ENCODE data around the gene ACCSL. TPM values are rescaled to one million over a fixed set of nuclear protein-coding genes. Genes with fewer than 3 reads are reported as not detected.
A peak's percentile ranks its signal among the peaks of the same experiment; 100 is the strongest.

ACCSL gene
- total RNA-seq, 2 experiments from 2014 or later = not detected

DNA sequence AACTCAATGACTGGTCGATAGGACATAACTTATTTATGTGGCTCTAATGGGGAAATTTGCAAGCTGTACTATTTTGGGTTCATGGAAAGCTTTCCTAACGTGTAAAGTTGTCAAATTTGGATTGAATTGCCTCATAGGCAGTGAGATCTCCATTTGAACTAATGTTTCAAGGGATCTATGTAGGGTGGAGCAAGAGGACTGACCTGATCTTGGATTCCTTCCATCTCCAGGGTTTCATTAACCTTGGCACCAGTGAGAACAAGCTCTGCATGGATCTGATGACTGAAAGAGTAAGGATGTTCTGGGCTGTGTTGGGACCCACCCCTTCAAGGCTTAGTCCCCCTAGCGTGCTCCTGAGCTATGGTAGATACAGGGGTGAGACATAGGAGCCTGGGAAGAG, 2.1 kb downstream of the ACCSL start:
- Mint-ChIP-seq H3K27me3 (peaks cover 6% of the 10 kb centered on the region), H3K27ac (no peak overlapping the region), H3K9me3 (ENCODE audit: low read depth) (no peaks in the 10 kb centered on the region), H3K4me1 (no peaks in the 10 kb centered on the region), H3K4me3 (no peak overlapping the region), H3K36me3 (no peaks in the 10 kb centered on the region)
- CTCF ChIA-PET = interaction anchor here (1.1 kb wide), 1 partner anchor 27 kb away, joined by 3 read pairs; no protein-coding TSS in a partner anchor
- ATAC-seq (no peak), DNase-seq (no peak)

DNA sequence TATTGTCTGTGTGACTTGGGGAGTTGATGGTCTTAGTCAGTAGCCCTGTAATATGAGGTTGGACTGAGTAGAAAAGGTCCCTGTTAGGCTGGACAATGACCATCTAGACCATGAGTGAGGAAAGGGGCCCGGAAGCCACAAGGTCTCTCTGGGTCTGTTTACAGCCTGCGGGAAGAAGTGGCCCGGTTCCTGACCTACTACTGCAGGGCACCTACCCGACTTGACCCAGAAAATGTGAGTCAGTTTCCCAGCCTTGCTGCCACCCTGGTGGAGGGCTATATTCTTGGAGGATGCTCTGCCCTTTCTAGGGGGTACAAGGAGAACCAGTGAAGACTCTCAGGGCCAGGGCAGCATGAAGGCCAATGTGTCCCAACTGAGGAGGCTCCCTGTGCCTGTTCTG, 3.4 kb downstream of the ACCSL start:
- Mint-ChIP-seq H3K27me3 (peaks cover 6% of the 10 kb centered on the region), H3K4me1 (no peaks in the 10 kb centered on the region), H3K9me3 (ENCODE audit: low read depth) (no peaks in the 10 kb centered on the region), H3K27ac (no peak overlapping the region), H3K4me3 (no peak overlapping the region), H3K36me3 (no peaks in the 10 kb centered on the region)
- DNase-seq = no peak
- CTCF ChIA-PET = no interaction called here
- no peak for ATAC-seq

DNA sequence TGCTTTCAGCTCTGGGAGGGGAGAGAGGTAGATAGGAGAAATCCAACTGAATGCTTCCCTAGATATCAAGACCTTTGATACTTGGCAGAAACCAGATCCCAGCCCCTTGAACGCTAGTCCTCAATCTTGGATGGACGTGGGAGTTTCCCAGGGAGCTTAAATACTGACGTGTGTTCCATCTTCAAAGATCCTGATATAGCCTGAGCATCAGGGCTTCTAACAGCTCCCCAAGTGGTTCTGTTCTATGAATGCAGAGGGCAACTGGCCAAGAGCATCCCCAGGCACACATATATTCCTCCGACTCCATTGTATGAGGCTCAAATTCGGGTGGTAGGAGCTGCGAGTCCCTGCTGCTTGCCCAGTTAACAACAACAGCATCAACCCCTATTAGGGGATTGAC, 9.6 kb downstream of the ACCSL start:
- Mint-ChIP-seq H3K4me3 (no peak overlapping the region), H3K27me3 (peaks cover 2% of the 10 kb centered on the region), H3K36me3 (no peaks in the 10 kb centered on the region), H3K27ac (no peak overlapping the region), H3K9me3 (ENCODE audit: low read depth) (no peaks in the 10 kb centered on the region), H3K4me1 (no peaks in the 10 kb centered on the region)
- no peak for DNase-seq
- ATAC-seq = no peak
- CTCF ChIA-PET = interaction anchor here (1.2 to 2.6 kb wide), 2 partner anchors 9 to 37 kb away, joined by 3 to 6 read pairs; partner anchors contain the start of gene ACCS

DNA sequence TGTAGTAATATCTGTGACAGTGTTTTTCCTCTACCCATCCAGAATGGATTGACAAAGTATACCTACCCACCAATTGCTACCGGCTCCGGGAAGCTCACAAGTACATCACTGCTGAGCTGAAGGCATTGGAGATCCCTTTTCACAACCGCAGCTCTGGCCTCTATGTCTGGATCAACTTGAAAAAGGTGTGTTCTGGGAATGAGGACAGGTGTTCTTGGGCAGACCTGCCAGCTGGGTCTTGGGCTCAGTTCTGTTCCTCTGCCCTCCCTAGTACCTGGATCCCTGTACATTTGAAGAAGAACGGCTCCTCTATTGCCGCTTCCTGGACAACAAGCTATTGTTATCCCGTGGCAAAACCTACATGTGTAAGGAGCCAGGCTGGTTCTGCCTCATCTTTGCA, 10.5 kb downstream of the ACCSL start:
- no peaks in the 10 kb centered on the region for H3K9me3 Mint-ChIP-seq (ENCODE audit: low read depth)
- no peaks in the 10 kb centered on the region for H3K36me3 Mint-ChIP-seq
- H3K27me3 Mint-ChIP-seq = peaks cover 2% of the 10 kb centered on the region
- DNase-seq = no peak
- H3K4me3 Mint-ChIP-seq = no peak overlapping the region
- ATAC-seq = no peak
- H3K27ac Mint-ChIP-seq = no peak overlapping the region
- no peaks in the 10 kb centered on the region for H3K4me1 Mint-ChIP-seq
- CTCF ChIA-PET = interaction anchor here (2.6 kb wide), 1 partner anchor 8 kb away, joined by 6 read pairs; the partner anchor contains the start of gene ACCS

DNA sequence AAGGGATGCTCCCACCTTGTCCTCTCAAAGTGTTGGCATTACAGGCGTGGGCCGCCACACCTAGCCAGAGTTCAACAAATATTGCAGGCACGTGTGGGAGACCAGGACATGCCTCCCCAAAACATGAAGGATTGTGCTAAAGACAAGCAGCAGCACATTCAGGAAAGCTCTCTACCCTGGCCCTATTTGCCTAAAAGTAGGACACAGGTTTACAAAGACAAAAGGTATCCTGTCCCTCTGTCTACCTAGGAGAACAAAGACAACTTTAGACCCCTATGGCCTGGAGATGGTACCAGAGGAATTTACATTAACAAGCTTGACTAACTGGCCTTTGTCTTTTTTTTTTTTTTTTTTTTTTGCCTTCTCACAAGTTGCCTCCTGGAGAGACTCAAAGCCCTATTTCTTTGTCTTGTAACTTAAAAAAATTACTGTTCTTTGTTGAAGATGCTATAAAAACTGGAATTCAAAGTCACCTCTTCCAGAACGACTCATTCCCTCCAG, 17.4 kb downstream of the ACCSL start:
- H3K27me3 Mint-ChIP-seq = no peaks in the 10 kb centered on the region
- CTCF ChIA-PET = interaction anchor here (0.6 to 8.7 kb wide), 7 partner anchors 11 to 1032 kb away, joined by 3 to 68 read pairs (median 3); partner anchors contain the start of gene EXT2
- ATAC-seq (no peak), DNase-seq (no peak)
- H3K4me1 Mint-ChIP-seq = peaks cover 20% of the 10 kb centered on the region
- no peaks in the 10 kb centered on the region for H3K9me3 Mint-ChIP-seq (ENCODE audit: low read depth)
- peaks cover 1% of the 10 kb centered on the region for H3K36me3 Mint-ChIP-seq
- peak overlapping the region; percentile 86 for H3K4me3 Mint-ChIP-seq
- peak overlapping the region; percentile 88 for H3K27ac Mint-ChIP-seq

DNA sequence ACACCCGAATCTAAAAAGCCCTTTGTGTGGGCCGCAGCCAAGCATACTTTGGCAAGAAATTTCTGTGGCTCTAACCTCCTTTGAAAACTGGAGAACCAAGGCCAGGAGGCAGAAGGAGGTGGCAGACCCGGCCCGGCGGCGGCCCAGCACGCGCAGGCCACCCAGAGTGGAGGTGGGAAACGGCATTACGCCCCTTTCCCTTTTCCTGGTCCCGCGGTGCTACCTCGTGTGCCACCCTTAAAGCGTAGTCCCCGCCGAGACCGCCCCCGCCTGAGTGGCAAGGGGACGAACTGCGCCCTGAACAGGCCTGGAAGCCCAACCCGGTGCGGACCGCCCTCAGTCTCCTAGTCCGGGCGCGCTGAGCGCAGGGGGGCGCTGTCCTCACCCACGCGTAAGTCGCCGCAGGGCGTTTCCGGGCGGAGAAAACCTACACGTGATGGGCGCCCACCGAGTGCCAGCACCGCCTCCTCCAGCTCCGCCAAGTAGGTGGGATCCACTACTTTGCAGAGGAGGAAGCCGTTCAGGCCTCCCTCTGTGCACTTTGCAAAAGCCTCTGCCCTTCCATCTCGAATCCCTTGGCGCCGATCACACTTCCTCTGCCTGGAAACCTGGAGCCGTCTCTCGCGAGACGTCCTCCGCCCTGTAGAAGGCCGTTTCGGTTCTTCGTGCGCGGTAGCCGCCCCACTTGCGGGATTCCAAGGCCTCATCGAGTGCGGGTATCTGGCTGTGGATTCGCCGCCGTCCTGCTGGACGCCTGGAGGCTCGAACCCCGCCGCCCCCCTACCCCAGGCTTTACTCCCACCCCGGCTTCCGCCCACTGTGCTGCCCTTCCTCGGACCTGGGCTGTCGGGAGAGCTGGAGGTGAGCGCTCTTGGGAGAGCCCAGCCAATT, 18.3 kb downstream of the ACCSL start, which contains the start of gene ACCS:
TSS of gene ACCS (plus strand) at position 430 of the 891 bp plus-strand sequence. CDS start 1,358 bp downstream, outside the sequence.
- CTCF ChIA-PET = interaction anchor here (0.7 to 8.7 kb wide), 9 partner anchors 9 to 177 kb away, joined by 3 to 68 read pairs (median 5); partner anchors contain the start of gene EXT2
- peak within 1 kb of the TSS; percentile 86 for H3K4me3 Mint-ChIP-seq
- peak; percentile 98 for ATAC-seq
- H3K27ac Mint-ChIP-seq = peak within 1 kb of the TSS; percentile 88
- H3K27me3 Mint-ChIP-seq = no peaks in the 10 kb centered on the region
- peak; percentile 93 for DNase-seq
- H3K9me3 Mint-ChIP-seq (ENCODE audit: low read depth) = no peaks in the 10 kb centered on the region
- peaks cover 20% of the 10 kb centered on the region for H3K4me1 Mint-ChIP-seq
- peaks cover 1% of the 10 kb centered on the region for H3K36me3 Mint-ChIP-seq

DNA sequence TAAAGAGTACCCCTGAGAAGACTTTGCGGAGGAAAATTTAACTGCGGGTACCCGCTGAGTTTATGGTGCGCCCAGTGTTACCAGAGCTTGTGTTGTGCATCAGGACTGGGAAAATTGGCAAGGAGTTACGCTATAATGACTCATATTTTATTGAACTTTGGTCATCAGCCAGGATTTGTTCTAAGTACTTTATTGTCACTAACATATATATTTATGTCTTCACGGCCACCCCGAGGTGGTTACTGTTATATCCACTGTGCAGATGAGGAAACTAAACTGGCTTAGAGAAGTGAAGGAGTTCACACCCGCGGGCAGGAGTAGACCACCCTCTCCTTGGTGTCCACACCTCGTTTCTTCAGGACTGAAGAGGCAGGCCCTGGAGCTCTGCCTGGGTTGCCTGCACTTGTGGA, 19.0 kb downstream of the ACCSL start:
- Mint-ChIP-seq H3K4me1 (peaks cover 20% of the 10 kb centered on the region), H3K27ac (peak overlapping the region; percentile 88), H3K9me3 (ENCODE audit: low read depth) (no peaks in the 10 kb centered on the region), H3K4me3 (peak overlapping the region; percentile 86), H3K27me3 (no peaks in the 10 kb centered on the region), H3K36me3 (peaks cover 1% of the 10 kb centered on the region)
- no peak for ATAC-seq
- no peak for DNase-seq
- CTCF ChIA-PET = interaction anchor here (0.7 to 8.7 kb wide), 9 partner anchors 9 to 44 kb away, joined by 3 to 68 read pairs (median 5); partner anchors contain the start of gene EXT2

DNA sequence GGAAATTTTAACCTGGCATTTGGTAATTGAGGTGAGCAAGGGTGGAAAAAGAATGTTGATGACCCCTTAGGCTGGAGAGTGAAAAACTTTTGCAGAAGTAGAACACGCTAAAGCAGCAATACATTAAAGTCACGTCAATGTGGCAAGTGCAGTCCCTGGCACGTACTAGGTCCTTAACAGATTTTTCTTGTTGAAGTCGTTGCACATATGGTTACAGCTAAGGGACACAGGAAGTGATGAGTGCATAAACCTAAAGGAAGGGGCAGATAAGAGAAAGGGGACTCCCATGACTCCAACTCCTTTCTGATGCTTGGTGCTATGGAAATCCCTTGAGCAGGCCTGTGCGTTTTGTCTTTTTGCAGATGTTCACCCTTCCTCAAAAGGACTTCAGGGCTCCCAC, 19.5 kb downstream of the ACCSL start:
- Mint-ChIP-seq H3K4me1 (peaks cover 20% of the 10 kb centered on the region), H3K4me3 (peak overlapping the region; percentile 86), H3K27me3 (no peaks in the 10 kb centered on the region), H3K27ac (no peak overlapping the region), H3K9me3 (ENCODE audit: low read depth) (no peaks in the 10 kb centered on the region), H3K36me3 (peaks cover 1% of the 10 kb centered on the region)
- CTCF ChIA-PET = interaction anchor here (1.1 to 8.7 kb wide), 6 partner anchors 10 to 26 kb away, joined by 3 to 68 read pairs (median 6); partner anchors contain the start of gene EXT2
- ATAC-seq (no peak), DNase-seq (no peak)

DNA sequence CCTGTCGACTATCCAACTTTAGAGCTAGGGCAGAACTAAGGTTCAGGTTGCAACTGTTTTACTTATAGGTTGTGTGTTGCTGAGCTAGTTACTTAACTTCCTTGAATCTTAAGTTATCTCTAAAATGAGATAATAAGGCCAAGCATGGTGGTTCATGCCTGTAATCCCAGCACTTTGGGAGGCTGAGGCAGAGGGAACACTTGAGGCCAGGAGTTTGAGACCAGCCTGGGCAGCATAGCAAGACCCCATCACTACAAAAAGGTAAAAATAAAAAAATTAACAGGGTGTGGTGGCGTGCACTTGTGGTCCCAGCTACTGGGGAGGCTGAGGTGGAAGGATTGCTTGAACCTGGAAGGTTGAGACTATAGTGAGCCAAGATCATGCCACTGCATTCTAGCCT, 20.4 kb downstream of the ACCSL start:
- Mint-ChIP-seq H3K27ac (no peak overlapping the region), H3K27me3 (no peaks in the 10 kb centered on the region), H3K36me3 (peaks cover 1% of the 10 kb centered on the region), H3K4me3 (no peak overlapping the region), H3K9me3 (ENCODE audit: low read depth) (no peaks in the 10 kb centered on the region), H3K4me1 (peaks cover 20% of the 10 kb centered on the region)
- CTCF ChIA-PET = interaction anchor here (2.0 to 8.7 kb wide), 2 partner anchors 20 to 25 kb away, joined by 8 to 68 read pairs; partner anchors contain the start of gene EXT2
- DNase-seq (no peak), ATAC-seq (no peak)

DNA sequence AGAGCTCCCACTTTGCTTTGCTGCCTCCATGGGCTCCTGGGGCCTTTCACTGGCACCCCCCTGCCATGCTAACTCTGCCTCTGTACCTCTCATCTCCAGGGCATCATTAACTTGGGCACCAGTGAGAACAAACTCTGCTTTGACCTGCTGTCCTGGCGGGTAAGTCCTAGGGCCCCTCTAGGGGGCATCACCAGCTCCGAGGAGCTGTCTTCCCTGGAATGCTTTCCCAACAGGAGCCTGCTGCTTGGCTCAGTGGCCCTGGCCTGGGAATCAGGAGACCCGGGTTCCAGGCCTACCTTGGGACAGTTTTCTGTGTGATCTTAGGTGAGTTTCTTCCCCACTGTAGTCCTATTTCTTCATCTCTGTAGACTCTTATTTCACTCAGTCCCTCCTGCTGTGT, 23.4 kb downstream of the ACCSL start:
- no peak overlapping the region for H3K4me3 Mint-ChIP-seq
- no peaks in the 10 kb centered on the region for H3K36me3 Mint-ChIP-seq
- no peaks in the 10 kb centered on the region for H3K27me3 Mint-ChIP-seq
- ATAC-seq = no peak
- H3K4me1 Mint-ChIP-seq = peaks cover 16% of the 10 kb centered on the region
- no peaks in the 10 kb centered on the region for H3K9me3 Mint-ChIP-seq (ENCODE audit: low read depth)
- CTCF ChIA-PET = interaction anchor here (8.7 kb wide), 1 partner anchor 22 kb away, joined by 68 read pairs; the partner anchor contains the start of gene EXT2
- DNase-seq = no peak
- H3K27ac Mint-ChIP-seq = no peak overlapping the region

DNA sequence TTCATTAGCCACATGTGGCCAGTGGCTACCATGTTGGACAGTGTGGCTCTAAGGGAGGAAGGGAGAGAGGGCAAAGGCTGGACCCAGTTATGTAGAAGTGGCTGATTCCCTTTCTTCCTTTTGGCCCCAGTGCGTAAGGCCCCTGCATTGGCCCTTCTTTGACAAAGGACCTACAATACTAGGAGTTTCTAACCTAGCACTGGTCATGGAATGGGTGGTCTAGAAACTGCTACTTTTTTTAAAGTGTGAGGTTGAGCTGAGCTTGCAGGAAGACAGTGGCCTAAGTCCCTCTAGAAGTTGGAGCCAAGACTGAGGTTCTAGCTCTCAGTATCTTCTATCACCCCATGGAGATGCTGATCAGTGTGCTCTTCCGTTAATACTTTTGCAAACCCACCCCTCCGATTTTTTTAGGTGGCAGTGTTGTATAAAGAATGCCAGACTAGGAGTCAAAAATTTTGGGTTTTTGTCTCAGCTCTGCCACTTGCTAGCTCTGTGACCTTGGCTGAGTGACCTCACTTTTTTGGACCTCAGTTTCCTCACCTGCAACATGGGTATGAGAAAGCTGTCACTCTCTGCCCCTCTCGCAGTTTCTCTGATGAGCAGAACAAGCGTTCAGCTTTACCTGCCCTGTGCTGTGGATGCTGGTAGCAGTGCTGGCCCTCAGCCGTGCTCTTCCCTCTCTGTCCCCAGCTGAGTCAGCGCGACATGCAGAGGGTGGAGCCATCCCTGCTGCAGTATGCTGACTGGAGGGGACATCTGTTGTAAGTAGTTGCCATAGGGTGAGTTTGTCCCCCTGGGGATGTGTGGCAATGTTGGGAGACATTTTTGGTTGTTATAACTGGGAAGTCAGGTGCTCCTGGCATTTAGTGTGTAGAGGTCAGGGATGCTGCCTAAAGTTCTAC, 25.2 kb downstream of the ACCSL start:
- no peak for DNase-seq
- H3K27ac Mint-ChIP-seq = no peak overlapping the region
- ATAC-seq = no peak
- H3K27me3 Mint-ChIP-seq = no peaks in the 10 kb centered on the region
- H3K4me1 Mint-ChIP-seq = peaks cover 4% of the 10 kb centered on the region
- H3K36me3 Mint-ChIP-seq = no peaks in the 10 kb centered on the region
- H3K9me3 Mint-ChIP-seq (ENCODE audit: low read depth) = no peaks in the 10 kb centered on the region
- CTCF ChIA-PET = interaction anchor here (1.4 to 2.0 kb wide), 2 partner anchors 13 to 22 kb away, joined by 3 to 13 read pairs; partner anchors contain the start of gene EXT2
- H3K4me3 Mint-ChIP-seq = no peak overlapping the region

DNA sequence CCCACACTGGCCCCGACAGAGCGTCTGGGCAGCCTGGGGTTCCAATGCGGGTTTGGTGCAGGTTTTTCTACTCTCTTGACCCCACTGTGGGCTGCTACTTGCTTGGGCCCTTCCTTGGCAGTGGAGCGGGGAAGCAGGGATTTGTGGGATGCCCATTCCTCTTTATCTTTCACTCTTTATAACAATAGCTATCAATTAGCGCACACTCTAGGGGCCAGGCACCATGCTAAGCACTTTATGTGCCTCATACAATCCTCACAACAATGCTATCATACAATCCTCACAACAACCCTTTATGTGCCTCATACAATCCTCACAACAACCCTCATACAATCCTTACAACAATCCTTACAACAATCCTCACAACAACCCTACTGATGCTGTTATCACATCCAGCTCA, 31.0 kb downstream of the ACCSL start:
- Mint-ChIP-seq H3K27me3 (no peaks in the 10 kb centered on the region), H3K4me3 (no peak overlapping the region), H3K4me1 (peaks cover 4% of the 10 kb centered on the region), H3K36me3 (no peaks in the 10 kb centered on the region), H3K27ac (no peak overlapping the region), H3K9me3 (ENCODE audit: low read depth) (no peaks in the 10 kb centered on the region)
- CTCF ChIA-PET = interaction anchor here (9.9 kb wide), 1 partner anchor 15 kb away, joined by 58 read pairs; the partner anchor contains the start of gene EXT2
- no peak for ATAC-seq
- DNase-seq = no peak

Data from activated CD8-positive, alpha-beta memory T cell treated with anti-CD3 and anti-CD28 coated beads, Interleukin-2, amount 10 ng/mL, durations not matched to agents 7 days and 5 days (primary cell).